ENCODE data around the gene SPON2.

SPON2 gene

DNA sequence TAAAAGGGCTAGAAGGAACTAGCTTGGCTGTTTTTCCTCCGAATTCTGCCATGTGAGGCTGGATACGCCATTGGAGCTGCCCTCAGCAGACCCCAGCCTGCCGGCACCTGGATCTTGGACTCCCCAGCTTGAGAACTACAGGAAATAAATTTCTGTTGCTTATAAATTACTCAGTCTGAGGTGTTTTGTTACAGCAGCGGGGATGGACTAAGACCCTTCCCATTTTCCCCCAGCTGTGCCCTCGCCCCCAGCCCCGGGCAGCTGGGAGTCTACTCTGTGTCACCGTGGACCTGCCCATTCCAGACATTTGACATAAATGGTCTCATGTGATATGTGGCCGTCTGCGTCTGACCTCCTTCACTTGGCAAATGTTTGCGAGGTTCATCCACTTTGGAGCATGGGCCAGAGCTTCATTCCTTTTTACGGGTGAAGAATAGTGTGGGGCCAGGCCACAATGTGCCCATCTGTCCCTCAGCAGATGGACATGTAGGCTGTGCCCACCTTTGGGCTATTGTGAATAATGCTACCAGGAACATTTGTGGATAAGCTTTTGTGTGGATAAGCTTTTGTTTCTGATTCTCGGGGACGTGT is 30.7 kb upstream of the SPON2 start:
- Histone ChIP-seq H3K9ac (ENCODE audit: low read length) (no peak overlapping the region), H3K4me1 (ENCODE audit: low read length) (peaks cover 13% of the 10 kb centered on the region)
- TF ChIP-seq, protein P1, sequence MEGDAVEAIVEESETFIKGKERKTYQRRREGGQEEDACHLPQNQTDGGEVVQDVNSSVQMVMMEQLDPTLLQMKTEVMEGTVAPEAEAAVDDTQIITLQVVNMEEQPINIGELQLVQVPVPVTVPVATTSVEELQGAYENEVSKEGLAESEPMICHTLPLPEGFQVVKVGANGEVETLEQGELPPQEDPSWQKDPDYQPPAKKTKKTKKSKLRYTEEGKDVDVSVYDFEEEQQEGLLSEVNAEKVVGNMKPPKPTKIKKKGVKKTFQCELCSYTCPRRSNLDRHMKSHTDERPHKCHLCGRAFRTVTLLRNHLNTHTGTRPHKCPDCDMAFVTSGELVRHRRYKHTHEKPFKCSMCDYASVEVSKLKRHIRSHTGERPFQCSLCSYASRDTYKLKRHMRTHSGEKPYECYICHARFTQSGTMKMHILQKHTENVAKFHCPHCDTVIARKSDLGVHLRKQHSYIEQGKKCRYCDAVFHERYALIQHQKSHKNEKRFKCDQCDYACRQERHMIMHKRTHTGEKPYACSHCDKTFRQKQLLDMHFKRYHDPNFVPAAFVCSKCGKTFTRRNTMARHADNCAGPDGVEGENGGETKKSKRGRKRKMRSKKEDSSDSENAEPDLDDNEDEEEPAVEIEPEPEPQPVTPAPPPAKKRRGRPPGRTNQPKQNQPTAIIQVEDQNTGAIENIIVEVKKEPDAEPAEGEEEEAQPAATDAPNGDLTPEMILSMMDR (IDR thresholded peaks at IDR 0.05; ENCODE audit: low read length), result no peak
- TF ChIP-seq EZH2 (optimal IDR thresholded peaks at IDR 0.05; ENCODE audit: low read depth, low read length), result no peak
- no peak for TF ChIP-seq EZH2phosphoT487 (IDR thresholded peaks at IDR 0.05; ENCODE audit: low read length)

DNA sequence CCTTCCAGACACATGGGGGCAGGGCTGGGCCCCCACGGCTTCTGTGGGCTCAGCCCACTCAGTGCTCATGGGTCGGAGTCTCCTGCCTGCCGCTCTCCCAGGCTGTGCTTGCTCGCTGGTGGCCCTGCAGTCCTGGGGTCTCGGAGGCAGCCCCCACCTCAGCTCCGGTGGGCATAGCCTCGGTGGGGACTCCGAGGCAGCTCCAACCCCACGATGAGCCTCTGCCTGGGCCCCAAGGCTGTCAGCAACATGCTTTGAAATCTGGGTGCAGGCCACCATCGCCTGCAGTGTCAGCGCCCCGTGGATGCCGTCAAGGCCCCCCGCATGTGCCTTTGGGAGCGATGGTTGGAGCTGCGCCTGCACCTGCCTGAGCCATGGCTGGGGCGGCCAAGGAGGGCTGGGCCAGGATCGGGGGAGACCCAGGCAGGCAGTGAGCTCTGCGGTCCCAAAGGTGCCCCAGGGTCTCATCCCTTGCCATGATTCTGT is 30.2 kb upstream of the SPON2 start:
- Histone ChIP-seq H3K4me1 (ENCODE audit: low read length) (peaks cover 13% of the 10 kb centered on the region), H3K79me2 (ENCODE audit: low read length) (peaks cover 17% of the 10 kb centered on the region), H3K27ac (ENCODE audit: low read length) (no peak overlapping the region), H3K27me3 (replicated peaks; ENCODE audit: insufficient read depth, low read length) (no peaks in the 10 kb centered on the region), H4K20me1 (ENCODE audit: insufficient read depth, low read length) (no peaks in the 10 kb centered on the region), H3K36me3 (replicated peaks; ENCODE audit: insufficient read depth, low read length) (no peaks in the 10 kb centered on the region), H3F3A (ENCODE audit: insufficient read depth, low read length) (peaks cover 9% of the 10 kb centered on the region; the same call in 1 of the 2 replicates), H3K4me2 (ENCODE audit: low read depth, low read length) (no peak overlapping the region), H3K9ac (ENCODE audit: low read length) (no peak overlapping the region), H3K4me3 (ENCODE audit: low read length) (no peak overlapping the region), H3K9me3 (replicated peaks; ENCODE audit: insufficient read depth, low read length) (no peaks in the 10 kb centered on the region), H2AFZ (ENCODE audit: low read length) (no peak overlapping the region), H3K9me2 (replicated peaks; ENCODE audit: insufficient read depth, low read length) (no peaks in the 10 kb centered on the region)
- no peak for DNase-seq
- TF ChIP-seq, protein P1 (IDR thresholded peaks at IDR 0.05; ENCODE audit: low read length), result no peak
- TF ChIP-seq EZH2 (optimal IDR thresholded peaks at IDR 0.05; ENCODE audit: low read depth, low read length) (no peak), EZH2phosphoT487 (IDR thresholded peaks at IDR 0.05; ENCODE audit: low read length) (no peak)

More for the DNA sequence above, 30.7 kb upstream of the SPON2 start:
- Histone ChIP-seq H3K27me3 (replicated peaks; ENCODE audit: insufficient read depth, low read length) (no peaks in the 10 kb centered on the region), H3K9me2 (replicated peaks; ENCODE audit: insufficient read depth, low read length) (no peaks in the 10 kb centered on the region), H3K79me2 (ENCODE audit: low read length) (peaks cover 17% of the 10 kb centered on the region), H3F3A (ENCODE audit: insufficient read depth, low read length) (peaks cover 9% of the 10 kb centered on the region; the same call in 1 of the 2 replicates), H4K20me1 (ENCODE audit: insufficient read depth, low read length) (no peaks in the 10 kb centered on the region), H3K36me3 (replicated peaks; ENCODE audit: insufficient read depth, low read length) (no peaks in the 10 kb centered on the region), H3K27ac (ENCODE audit: low read length) (no peak overlapping the region), H2AFZ (ENCODE audit: low read length) (no peak overlapping the region), H3K4me3 (ENCODE audit: low read length) (no peak overlapping the region), H3K4me2 (ENCODE audit: low read depth, low read length) (no peak overlapping the region), H3K9me3 (replicated peaks; ENCODE audit: insufficient read depth, low read length) (no peaks in the 10 kb centered on the region)
- DNase-seq, result no peak

DNA sequence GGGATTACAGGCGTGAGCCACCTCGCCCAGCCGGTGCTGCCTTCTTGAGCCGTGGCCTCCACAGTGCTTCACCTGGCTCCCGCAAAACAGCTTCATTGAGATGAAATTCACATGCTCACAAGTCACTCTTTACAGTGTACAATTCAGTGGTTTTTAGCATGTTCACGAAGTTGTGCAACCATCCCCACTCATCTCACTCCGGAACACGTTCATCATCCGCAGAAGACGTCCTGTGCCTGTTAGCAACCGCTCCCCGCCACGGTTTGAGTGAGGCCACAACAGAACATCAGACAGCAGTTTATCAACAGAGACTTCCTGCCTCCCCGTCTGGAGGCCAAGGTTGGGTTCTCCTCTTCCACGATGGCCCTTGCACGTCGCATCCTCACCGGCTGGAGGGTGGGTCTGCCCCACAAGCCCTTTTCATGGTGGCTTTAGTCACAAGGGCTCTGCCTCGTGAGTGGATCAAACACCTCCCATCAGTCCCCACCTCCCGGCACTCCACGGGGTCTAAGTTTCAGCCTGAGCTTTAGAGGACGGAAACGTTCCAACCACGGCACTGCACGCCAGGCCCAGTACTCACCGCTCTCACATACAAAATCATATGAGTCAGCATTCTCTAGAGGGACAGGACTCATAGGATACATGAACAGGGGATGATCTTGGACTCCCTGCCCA is 29.6 kb upstream of the SPON2 start:
- no peaks in the 10 kb centered on the region for H3K9me2 ChIP-seq (replicated peaks; ENCODE audit: insufficient read depth, low read length)
- no peaks in the 10 kb centered on the region for H3K9me3 ChIP-seq (replicated peaks; ENCODE audit: insufficient read depth, low read length)
- no peak overlapping the region for H2AFZ ChIP-seq (ENCODE audit: low read length)
- H3K27ac ChIP-seq (ENCODE audit: low read length), result peak overlapping the region; percentile 88
- H3K4me3 ChIP-seq (ENCODE audit: low read length), result no peak overlapping the region
- TF ChIP-seq EZH2 (optimal IDR thresholded peaks at IDR 0.05; ENCODE audit: low read depth, low read length) (no peak), EZH2phosphoT487 (IDR thresholded peaks at IDR 0.05; ENCODE audit: low read length) (no peak)
- TF ChIP-seq, protein P1 (IDR thresholded peaks at IDR 0.05; ENCODE audit: low read length), result no peak
- H3K27me3 ChIP-seq (replicated peaks; ENCODE audit: insufficient read depth, low read length), result no peaks in the 10 kb centered on the region
- no peak for DNase-seq
- H3K9ac ChIP-seq (ENCODE audit: low read length), result no peak overlapping the region; the same call in 1 of the 2 replicates
- H3K36me3 ChIP-seq (replicated peaks; ENCODE audit: insufficient read depth, low read length), result no peaks in the 10 kb centered on the region
- H3K4me1 ChIP-seq (ENCODE audit: low read length), result peaks cover 13% of the 10 kb centered on the region
- peak overlapping the region; percentile 75 for H3K4me2 ChIP-seq (ENCODE audit: low read depth, low read length)
- H4K20me1 ChIP-seq (ENCODE audit: insufficient read depth, low read length), result no peaks in the 10 kb centered on the region
- H3K79me2 ChIP-seq (ENCODE audit: low read length), result peaks cover 17% of the 10 kb centered on the region
- H3F3A ChIP-seq (ENCODE audit: insufficient read depth, low read length), result peaks cover 9% of the 10 kb centered on the region; the same call in 1 of the 2 replicates

All from MM.1S (cell line).